ENCODE measurements around the gene GALNT13. TPM values are rescaled to one million over a fixed set of nuclear protein-coding genes. Genes with fewer than 3 reads are reported as not detected.

The GALNT13 gene
- total and polyA plus RNA-seq, 10 of the 15 experiments (the other 5 are each of a cell fraction or from before 2014, with no cell fraction given): 0.04 TPM; not detected in 9

DNA sequence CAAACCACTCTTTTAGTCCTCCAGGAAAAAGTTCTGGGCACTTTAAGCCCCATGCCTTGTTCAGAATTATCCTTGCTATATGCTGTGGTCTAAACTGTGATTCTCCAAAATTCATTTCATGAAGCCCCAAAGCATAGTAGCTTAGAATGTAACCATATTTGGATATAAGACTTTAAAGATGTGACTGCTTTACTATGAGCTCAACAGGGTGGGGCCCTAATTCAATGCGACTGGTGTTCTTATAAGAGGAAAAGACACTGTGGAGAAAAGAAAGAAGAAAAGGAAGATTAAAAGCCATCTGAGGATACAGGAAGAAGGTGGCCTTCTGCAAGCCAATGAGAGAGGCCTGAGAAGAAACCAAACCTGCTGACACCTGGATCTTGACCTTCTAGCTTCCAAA is 174.8 kb downstream of the GALNT13 start:
- ATAC-seq (no peak), FAIRE-seq (no peak), DNase-seq (ENCODE audit: low read depth, low spot score) (no peak)
- H3K4me2 ChIP-seq (ENCODE audit: control insufficient read depth, insufficient read depth): no peak overlapping the region
- H4K20me1 ChIP-seq (ENCODE audit: control insufficient read depth, insufficient read depth): no peaks in the 10 kb centered on the region
- no peaks in the 10 kb centered on the region for H3K27me3 ChIP-seq (replicated peaks in 1 of 2; ENCODE audit: control insufficient read depth in 2 of 2, insufficient read depth in 2 of 2, low read length in 1 of 2)
- no peaks in the 10 kb centered on the region for H3K4me1 ChIP-seq (ENCODE audit: control insufficient read depth, insufficient read depth, low read length)
- no peak overlapping the region for H3K9ac ChIP-seq (ENCODE audit: control insufficient read depth, insufficient read depth, low read length)
- H3K27ac ChIP-seq (ENCODE audit: control insufficient read depth, insufficient read depth): no peak overlapping the region
- RAD21 ChIA-PET (ENCODE audit: unreplicated experiment): no interaction called here
- WGBS (ENCODE audit: insufficient coverage, insufficient replicate concordance, low lambda C conversion rate, missing lambda C conversion rate): 44% methylated on average over 1 of the region's 1 CpG
- in situ Hi-C loops (cut with MboI): no loop called here
- no peak overlapping the region for H2AFZ ChIP-seq (ENCODE audit: control insufficient read depth, low read depth, low read length)
- no peaks in the 10 kb centered on the region for H3K9me3 ChIP-seq (replicated peaks; ENCODE audit: control insufficient read depth, insufficient read depth, low read length)
- BruUV-seq (replicated peaks): no TSS peak
- SMC1A ChIA-PET (ENCODE audit: uncharacterized antibody, unreplicated experiment): interaction anchor here (1.0 kb wide), 1 partner anchor 46 kb away, joined by 3 read pairs; no protein-coding TSS in a partner anchor
- no peaks in the 10 kb centered on the region for H3K79me2 ChIP-seq (ENCODE audit: control insufficient read depth, insufficient read depth, low read length)
- POLR2A ChIA-PET: no interaction called here
- intact Hi-C loops (cut with micrococcal nuclease; ENCODE audit: unreplicated experiment): no loop called here
- no peak overlapping the region for H3K4me3 ChIP-seq
- H3K36me3 ChIP-seq (ENCODE audit: control insufficient read depth in 2 of 2, insufficient read depth in 2 of 2, low read length in 1 of 2): no peaks in the 10 kb centered on the region
- CTCF ChIA-PET: no interaction called here
- TF ChIP-seq, protein P1, sequence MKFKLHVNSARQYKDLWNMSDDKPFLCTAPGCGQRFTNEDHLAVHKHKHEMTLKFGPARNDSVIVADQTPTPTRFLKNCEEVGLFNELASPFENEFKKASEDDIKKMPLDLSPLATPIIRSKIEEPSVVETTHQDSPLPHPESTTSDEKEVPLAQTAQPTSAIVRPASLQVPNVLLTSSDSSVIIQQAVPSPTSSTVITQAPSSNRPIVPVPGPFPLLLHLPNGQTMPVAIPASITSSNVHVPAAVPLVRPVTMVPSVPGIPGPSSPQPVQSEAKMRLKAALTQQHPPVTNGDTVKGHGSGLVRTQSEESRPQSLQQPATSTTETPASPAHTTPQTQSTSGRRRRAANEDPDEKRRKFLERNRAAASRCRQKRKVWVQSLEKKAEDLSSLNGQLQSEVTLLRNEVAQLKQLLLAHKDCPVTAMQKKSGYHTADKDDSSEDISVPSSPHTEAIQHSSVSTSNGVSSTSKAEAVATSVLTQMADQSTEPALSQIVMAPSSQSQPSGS (IDR thresholded peaks at IDR 0.05; ENCODE audit: low read length): no peak
- TF ChIP-seq TCF12 (IDR thresholded peaks at IDR 0.05; ENCODE audit: low read depth, low read length) (no peak), SIX5 (IDR thresholded peaks at IDR 0.05; ENCODE audit: low read depth, low read length, severe bottlenecking) (no peak), POLR2AphosphoS5 (IDR thresholded peaks at IDR 0.05; ENCODE audit: low read length) (no peak), EGR1 (IDR thresholded peaks at IDR 0.05; ENCODE audit: borderline replicate concordance in 1 of 2, low read depth in 2 of 2, low read length in 2 of 2) (no peak), ZNF207 (IDR thresholded peaks at IDR 0.05; ENCODE audit: borderline replicate concordance) (no peak), ZNF622 (IDR thresholded peaks at IDR 0.05) (no peak), ATF7 (IDR thresholded peaks at IDR 0.05; ENCODE audit: low read depth) (no peak), EED (IDR thresholded peaks at IDR 0.05; ENCODE audit: low read depth) (no peak), WRNIP1 (IDR thresholded peaks at IDR 0.05; ENCODE audit: borderline replicate concordance, low read depth, low read length) (no peak), SUZ12 (IDR thresholded peaks at IDR 0.05; ENCODE audit: unreplicated experiment) (no peak), CBX5 (IDR thresholded peaks at IDR 0.05; ENCODE audit: low read depth) (no peak), BMI1 (IDR thresholded peaks at IDR 0.05; ENCODE audit: borderline replicate concordance) (no peak)
- TF ChIP-seq, protein P2, sequence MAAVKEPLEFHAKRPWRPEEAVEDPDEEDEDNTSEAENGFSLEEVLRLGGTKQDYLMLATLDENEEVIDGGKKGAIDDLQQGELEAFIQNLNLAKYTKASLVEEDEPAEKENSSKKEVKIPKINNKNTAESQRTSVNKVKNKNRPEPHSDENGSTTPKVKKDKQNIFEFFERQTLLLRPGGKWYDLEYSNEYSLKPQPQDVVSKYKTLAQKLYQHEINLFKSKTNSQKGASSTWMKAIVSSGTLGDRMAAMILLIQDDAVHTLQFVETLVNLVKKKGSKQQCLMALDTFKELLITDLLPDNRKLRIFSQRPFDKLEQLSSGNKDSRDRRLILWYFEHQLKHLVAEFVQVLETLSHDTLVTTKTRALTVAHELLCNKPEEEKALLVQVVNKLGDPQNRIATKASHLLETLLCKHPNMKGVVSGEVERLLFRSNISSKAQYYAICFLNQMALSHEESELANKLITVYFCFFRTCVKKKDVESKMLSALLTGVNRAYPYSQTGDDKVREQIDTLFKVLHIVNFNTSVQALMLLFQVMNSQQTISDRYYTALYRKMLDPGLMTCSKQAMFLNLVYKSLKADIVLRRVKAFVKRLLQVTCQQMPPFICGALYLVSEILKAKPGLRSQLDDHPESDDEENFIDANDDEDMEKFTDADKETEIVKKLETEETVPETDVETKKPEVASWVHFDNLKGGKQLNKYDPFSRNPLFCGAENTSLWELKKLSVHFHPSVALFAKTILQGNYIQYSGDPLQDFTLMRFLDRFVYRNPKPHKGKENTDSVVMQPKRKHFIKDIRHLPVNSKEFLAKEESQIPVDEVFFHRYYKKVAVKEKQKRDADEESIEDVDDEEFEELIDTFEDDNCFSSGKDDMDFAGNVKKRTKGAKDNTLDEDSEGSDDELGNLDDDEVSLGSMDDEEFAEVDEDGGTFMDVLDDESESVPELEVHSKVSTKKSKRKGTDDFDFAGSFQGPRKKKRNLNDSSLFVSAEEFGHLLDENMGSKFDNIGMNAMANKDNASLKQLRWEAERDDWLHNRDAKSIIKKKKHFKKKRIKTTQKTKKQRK (IDR thresholded peaks at IDR 0.05; ENCODE audit: low read depth, low read length): no peak
- TF ChIP-seq, protein P3, sequence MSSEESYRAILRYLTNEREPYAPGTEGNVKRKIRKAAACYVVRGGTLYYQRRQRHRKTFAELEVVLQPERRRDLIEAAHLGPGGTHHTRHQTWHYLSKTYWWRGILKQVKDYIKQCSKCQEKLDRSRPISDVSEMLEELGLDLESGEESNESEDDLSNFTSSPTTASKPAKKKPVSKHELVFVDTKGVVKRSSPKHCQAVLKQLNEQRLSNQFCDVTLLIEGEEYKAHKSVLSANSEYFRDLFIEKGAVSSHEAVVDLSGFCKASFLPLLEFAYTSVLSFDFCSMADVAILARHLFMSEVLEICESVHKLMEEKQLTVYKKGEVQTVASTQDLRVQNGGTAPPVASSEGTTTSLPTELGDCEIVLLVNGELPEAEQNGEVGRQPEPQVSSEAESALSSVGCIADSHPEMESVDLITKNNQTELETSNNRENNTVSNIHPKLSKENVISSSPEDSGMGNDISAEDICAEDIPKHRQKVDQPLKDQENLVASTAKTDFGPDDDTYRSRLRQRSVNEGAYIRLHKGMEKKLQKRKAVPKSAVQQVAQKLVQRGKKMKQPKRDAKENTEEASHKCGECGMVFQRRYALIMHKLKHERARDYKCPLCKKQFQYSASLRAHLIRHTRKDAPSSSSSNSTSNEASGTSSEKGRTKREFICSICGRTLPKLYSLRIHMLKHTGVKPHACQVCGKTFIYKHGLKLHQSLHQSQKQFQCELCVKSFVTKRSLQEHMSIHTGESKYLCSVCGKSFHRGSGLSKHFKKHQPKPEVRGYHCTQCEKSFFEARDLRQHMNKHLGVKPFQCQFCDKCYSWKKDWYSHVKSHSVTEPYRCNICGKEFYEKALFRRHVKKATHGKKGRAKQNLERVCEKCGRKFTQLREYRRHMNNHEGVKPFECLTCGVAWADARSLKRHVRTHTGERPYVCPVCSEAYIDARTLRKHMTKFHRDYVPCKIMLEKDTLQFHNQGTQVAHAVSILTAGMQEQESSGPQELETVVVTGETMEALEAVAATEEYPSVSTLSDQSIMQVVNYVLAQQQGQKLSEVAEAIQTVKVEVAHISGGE (CRISPR knock-in tag; IDR thresholded peaks at IDR 0.05): no peak

Data from GM12878 (cell line).